ENCODE results near the gene KIAA1328. TPM values are rescaled to one million over a fixed set of nuclear protein-coding genes. Genes with fewer than 3 reads are reported as not detected.

KIAA1328 gene
- total RNA-seq, 1 experiment from 2014 or later = 10.2 TPM

- no peaks in the 10 kb centered on the region for H3K27me3 Mint-ChIP-seq (ENCODE audit: unreplicated experiment)
- CTCF ChIA-PET = no interaction called here
- intact Hi-C loops (cut with micrococcal nuclease; ENCODE audit: unreplicated experiment) = no loop called here
These were observed 235.3 kb downstream of the KIAA1328 start for GRCh38 chr18:37064187-37064586.

DNA sequence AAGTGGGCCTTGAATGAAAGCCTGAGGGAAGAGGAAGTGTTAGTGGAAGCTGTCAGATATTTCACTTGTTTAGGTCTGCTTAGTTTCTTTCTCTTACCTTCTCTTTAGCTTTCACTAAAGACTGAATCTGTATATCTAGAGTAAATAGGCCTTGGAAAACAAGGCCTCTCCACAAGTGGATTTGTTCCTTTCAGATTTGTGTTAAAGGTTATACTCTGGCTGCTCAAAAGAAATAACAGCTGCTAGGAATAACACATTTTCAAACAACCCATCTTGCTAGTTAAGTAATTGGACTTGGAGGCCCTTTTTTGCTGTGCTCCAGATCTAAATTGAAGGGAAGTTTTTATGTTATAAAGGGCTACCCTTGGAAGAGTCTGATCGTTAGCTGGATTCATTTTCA lies 236.3 kb downstream of the KIAA1328 start:
- H3K4me1 Mint-ChIP-seq (ENCODE audit: low read depth, unreplicated experiment) = no peaks in the 10 kb centered on the region
- TF ChIP-seq CTCF (IDR thresholded peaks at IDR 0.05; ENCODE audit: unreplicated experiment) = no peak
- BruUV-seq (replicated peaks) = no TSS peak
- no peak for DNase-seq
- peaks cover 3% of the 10 kb centered on the region for H3K9me3 Mint-ChIP-seq (ENCODE audit: low read depth, unreplicated experiment)
- H3K27ac Mint-ChIP-seq (ENCODE audit: unreplicated experiment) = no peak overlapping the region
- H3K36me3 Mint-ChIP-seq (ENCODE audit: insufficient read depth, unreplicated experiment) = no peaks in the 10 kb centered on the region
- intact Hi-C loops (cut with micrococcal nuclease; ENCODE audit: unreplicated experiment) = no loop called here
- H3K27me3 Mint-ChIP-seq (ENCODE audit: unreplicated experiment) = no peaks in the 10 kb centered on the region
- CTCF ChIA-PET = no interaction called here
- H3K4me3 Mint-ChIP-seq (ENCODE audit: low read depth, unreplicated experiment) = no peak overlapping the region

More at GRCh38 chr18:37064187-37064586, 235.3 kb downstream of the KIAA1328 start:
- Mint-ChIP-seq H3K36me3 (ENCODE audit: insufficient read depth, unreplicated experiment) (no peaks in the 10 kb centered on the region), H3K9me3 (ENCODE audit: low read depth, unreplicated experiment) (no peaks in the 10 kb centered on the region), H3K4me1 (ENCODE audit: low read depth, unreplicated experiment) (no peaks in the 10 kb centered on the region), H3K27ac (ENCODE audit: unreplicated experiment) (no peak overlapping the region), H3K4me3 (ENCODE audit: low read depth, unreplicated experiment) (no peak overlapping the region)
- TF ChIP-seq CTCF (IDR thresholded peaks at IDR 0.05; ENCODE audit: unreplicated experiment) = no peak
- DNase-seq = no peak
- no TSS peak for BruUV-seq (replicated peaks)

DNA sequence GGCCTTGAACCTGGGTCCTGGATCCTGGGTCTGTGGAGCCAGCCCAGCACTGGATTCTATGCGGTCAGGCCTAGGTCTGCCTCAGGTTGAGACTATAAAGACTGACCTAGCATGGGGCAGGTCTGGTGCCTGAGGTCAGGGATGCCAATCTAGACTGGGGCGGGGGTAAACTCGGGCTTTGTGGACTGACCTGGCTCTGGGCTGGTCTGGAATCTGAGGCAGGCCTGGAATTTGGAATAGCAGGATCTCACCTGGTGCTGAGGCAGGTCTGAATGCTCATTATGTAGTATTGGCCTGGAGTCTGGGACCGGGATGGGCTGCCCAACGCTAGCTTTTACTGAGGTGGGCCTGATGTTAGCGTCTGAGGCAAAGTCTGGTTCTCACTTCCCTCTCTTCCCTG lies 256.0 kb downstream of the KIAA1328 start:
- no peak overlapping the region for H3K4me3 Mint-ChIP-seq (ENCODE audit: low read depth, unreplicated experiment)
- H3K27me3 Mint-ChIP-seq (ENCODE audit: unreplicated experiment) = no peaks in the 10 kb centered on the region
- H3K4me1 Mint-ChIP-seq (ENCODE audit: low read depth, unreplicated experiment) = no peaks in the 10 kb centered on the region
- DNase-seq = no peak
- CTCF ChIA-PET = no interaction called here
- H3K9me3 Mint-ChIP-seq (ENCODE audit: low read depth, unreplicated experiment) = no peaks in the 10 kb centered on the region
- no TSS peak for BruUV-seq (replicated peaks)
- no peak overlapping the region for H3K27ac Mint-ChIP-seq (ENCODE audit: unreplicated experiment)
- no peaks in the 10 kb centered on the region for H3K36me3 Mint-ChIP-seq (ENCODE audit: insufficient read depth, unreplicated experiment)
- TF ChIP-seq CTCF (IDR thresholded peaks at IDR 0.05; ENCODE audit: unreplicated experiment) = no peak
- intact Hi-C loops (cut with micrococcal nuclease; ENCODE audit: unreplicated experiment) = no loop called here

GRCh38 chr18:37085362-37085761 lies 256.4 kb downstream of the KIAA1328 start:
- CTCF ChIA-PET = no interaction called here
- Mint-ChIP-seq H3K27ac (ENCODE audit: unreplicated experiment) (no peak overlapping the region), H3K4me1 (ENCODE audit: low read depth, unreplicated experiment) (no peaks in the 10 kb centered on the region), H3K4me3 (ENCODE audit: low read depth, unreplicated experiment) (no peak overlapping the region), H3K36me3 (ENCODE audit: insufficient read depth, unreplicated experiment) (no peaks in the 10 kb centered on the region), H3K27me3 (ENCODE audit: unreplicated experiment) (no peaks in the 10 kb centered on the region), H3K9me3 (ENCODE audit: low read depth, unreplicated experiment) (no peaks in the 10 kb centered on the region)
- intact Hi-C loops (cut with micrococcal nuclease; ENCODE audit: unreplicated experiment) = no loop called here
- TF ChIP-seq CTCF (IDR thresholded peaks at IDR 0.05; ENCODE audit: unreplicated experiment) = no peak
- DNase-seq = no peak
- no TSS peak for BruUV-seq (replicated peaks)

Measured in Calu3 (cell line).